ENCODE measurements around the gene RAB12.
A peak's percentile ranks its signal among the peaks of the same experiment; 100 is the strongest.

Gene RAB12

DNA sequence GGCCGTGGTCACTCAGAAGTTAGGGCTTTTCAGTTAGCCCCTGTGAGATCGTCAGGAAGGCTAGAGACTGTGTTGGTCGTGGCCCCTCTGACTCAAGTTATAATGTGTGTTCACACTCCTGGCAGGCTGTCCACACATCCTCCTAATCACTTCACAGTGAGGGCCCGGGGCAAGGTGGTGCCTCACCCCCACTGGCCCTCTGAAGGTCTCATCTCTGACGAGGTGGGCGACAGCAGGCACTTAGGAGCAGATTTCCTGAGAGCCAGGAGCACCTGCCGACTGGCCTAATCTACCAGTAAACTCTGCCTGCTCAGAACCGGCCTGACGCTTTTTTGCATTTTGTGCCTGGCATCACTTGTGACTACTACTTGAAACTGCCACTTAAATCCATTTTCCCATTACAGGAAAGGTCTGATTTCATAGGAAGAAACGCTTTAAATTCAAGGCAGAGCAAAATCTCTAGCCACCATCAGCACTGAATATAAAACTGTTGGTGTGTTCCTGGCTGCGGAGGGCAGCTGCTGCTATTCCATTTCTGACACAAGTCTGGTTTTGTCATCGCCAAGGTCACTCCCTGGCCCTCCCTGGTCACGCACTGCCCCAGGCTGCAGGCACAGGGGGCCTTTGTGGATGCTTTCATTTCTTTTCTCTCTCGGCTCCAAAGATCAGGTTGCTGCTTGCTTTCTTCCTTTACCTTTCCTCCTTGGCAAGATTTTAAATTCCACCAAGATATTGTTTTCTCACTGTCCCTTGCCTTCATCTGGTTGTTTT is 48.0 kb downstream of the RAB12 start:
- ChIA-PET CTCF (interaction anchor here (0.7 to 7.0 kb wide), 5 partner anchors 15 to 340 kb away, joined by 3 to 98 read pairs (median 8); no protein-coding TSS in a partner anchor), POLR2A (no interaction called here)

GRCh38 chr18:8657873-8658470 is 48.7 kb downstream of the RAB12 start:
- Histone ChIP-seq H3K4me1 (ENCODE audit: control insufficient read depth, insufficient read depth, low read length) (peaks cover 3% of the 10 kb centered on the region; the same call in 1 of the 2 replicates), H3K27ac (ENCODE audit: extremely low read depth, low read depth, low read length) (no peak overlapping the region), H3K36me3 (ENCODE audit: control insufficient read depth in 2 of 2, insufficient read depth in 1 of 2, low read length in 2 of 2) (no peaks in the 10 kb centered on the region), H3K9me3 (ENCODE audit: control insufficient read depth, insufficient read depth, low read depth, low read length) (no peaks in the 10 kb centered on the region), H3K4me3 (ENCODE audit: low read depth, low read length) (no peak overlapping the region)
- POLR2A ChIA-PET = no interaction called here
- CTCF ChIA-PET = interaction anchor here (0.7 to 7.0 kb wide), 4 partner anchors 108 to 819 kb away, joined by 3 to 98 read pairs (median 8); no protein-coding TSS in a partner anchor
- TF ChIP-seq KLF1 (tag by site-specific recombination; IDR thresholded peaks at IDR 0.05) (peak; percentile 22; the same call in 1 of the 2 replicates), GLIS1 (tag by site-specific recombination; IDR thresholded peaks at IDR 0.05) (peak; percentile 36), GFI1B (tag by site-specific recombination; IDR thresholded peaks at IDR 0.05) (no peak), ZFP69B (tag by site-specific recombination; IDR thresholded peaks at IDR 0.05) (no peak), ZNF121 (tag by site-specific recombination; IDR thresholded peaks at IDR 0.05) (0 out of 2 replicates have a peak, but pooled peaks have one; percentile 28)

More for the DNA sequence above, 48.0 kb downstream of the RAB12 start:
- Histone ChIP-seq H3K9me3 (ENCODE audit: control insufficient read depth, insufficient read depth, low read depth, low read length) (no peaks in the 10 kb centered on the region), H3K27ac (ENCODE audit: extremely low read depth, low read depth, low read length) (no peak overlapping the region), H3K36me3 (ENCODE audit: control insufficient read depth in 2 of 2, insufficient read depth in 1 of 2, low read length in 2 of 2) (no peaks in the 10 kb centered on the region), H3K4me1 (ENCODE audit: control insufficient read depth, insufficient read depth, low read length) (peaks cover 3% of the 10 kb centered on the region; the same call in 1 of the 2 replicates), H3K4me3 (ENCODE audit: low read depth, low read length) (no peak overlapping the region)
- TF ChIP-seq EGR2 (tag by site-specific recombination; IDR thresholded peaks at IDR 0.05; ENCODE audit: low read depth) (no peak), ZNF24 (tag by site-specific recombination; IDR thresholded peaks at IDR 0.05) (no peak), ZNF133 (tag by site-specific recombination; IDR thresholded peaks at IDR 0.05) (no peak), ZNF560 (tag by site-specific recombination; IDR thresholded peaks at IDR 0.05; ENCODE audit: borderline replicate concordance) (no peak), REPIN1 (tag by site-specific recombination; IDR thresholded peaks at IDR 0.05; ENCODE audit: low read depth) (no peak), ZFP69B (tag by site-specific recombination; IDR thresholded peaks at IDR 0.05) (no peak), ZNF585B (tag by site-specific recombination; IDR thresholded peaks at IDR 0.05) (no peak), ZNF658 (tag by site-specific recombination; IDR thresholded peaks at IDR 0.05) (no peak), ZNF561 (tag by site-specific recombination; IDR thresholded peaks at IDR 0.05; ENCODE audit: borderline replicate concordance) (no peak), ZIC2 (tag by site-specific recombination; IDR thresholded peaks at IDR 0.05) (no peak), ZSCAN4 (tag by site-specific recombination; IDR thresholded peaks at IDR 0.05) (no peak), FEZF1 (tag by site-specific recombination; IDR thresholded peaks at IDR 0.05) (no peak), ZNF121 (tag by site-specific recombination; IDR thresholded peaks at IDR 0.05) (no peak), ZBTB1 (tag by site-specific recombination; IDR thresholded peaks at IDR 0.05) (no peak), ZBTB48 (tag by site-specific recombination; IDR thresholded peaks at IDR 0.05) (no peak), ZSCAN16 (tag by site-specific recombination; IDR thresholded peaks at IDR 0.05) (no peak)
- TF ChIP-seq, protein P1, sequence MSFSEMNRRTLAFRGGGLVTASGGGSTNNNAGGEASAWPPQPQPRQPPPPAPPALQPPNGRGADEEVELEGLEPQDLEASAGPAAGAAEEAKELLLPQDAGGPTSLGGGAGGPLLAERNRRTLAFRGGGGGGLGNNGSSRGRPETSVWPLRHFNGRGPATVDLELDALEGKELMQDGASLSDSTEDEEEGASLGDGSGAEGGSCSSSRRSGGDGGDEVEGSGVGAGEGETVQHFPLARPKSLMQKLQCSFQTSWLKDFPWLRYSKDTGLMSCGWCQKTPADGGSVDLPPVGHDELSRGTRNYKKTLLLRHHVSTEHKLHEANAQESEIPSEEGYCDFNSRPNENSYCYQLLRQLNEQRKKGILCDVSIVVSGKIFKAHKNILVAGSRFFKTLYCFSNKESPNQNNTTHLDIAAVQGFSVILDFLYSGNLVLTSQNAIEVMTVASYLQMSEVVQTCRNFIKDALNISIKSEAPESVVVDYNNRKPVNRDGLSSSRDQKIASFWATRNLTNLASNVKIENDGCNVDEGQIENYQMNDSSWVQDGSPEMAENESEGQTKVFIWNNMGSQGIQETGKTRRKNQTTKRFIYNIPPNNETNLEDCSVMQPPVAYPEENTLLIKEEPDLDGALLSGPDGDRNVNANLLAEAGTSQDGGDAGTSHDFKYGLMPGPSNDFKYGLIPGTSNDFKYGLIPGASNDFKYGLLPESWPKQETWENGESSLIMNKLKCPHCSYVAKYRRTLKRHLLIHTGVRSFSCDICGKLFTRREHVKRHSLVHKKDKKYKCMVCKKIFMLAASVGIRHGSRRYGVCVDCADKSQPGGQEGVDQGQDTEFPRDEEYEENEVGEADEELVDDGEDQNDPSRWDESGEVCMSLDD (tag by site-specific recombination; IDR thresholded peaks at IDR 0.05) = no peak
